Measurements from ENCODE around the gene IL18RAP. TPM values are rescaled to one million over a fixed set of nuclear protein-coding genes. Genes with fewer than 3 reads are reported as not detected.

IL18RAP gene
- total RNA-seq, 4 donors from 2014 or later: 1.9 to 59.9 (median 5.4) TPM

DNA sequence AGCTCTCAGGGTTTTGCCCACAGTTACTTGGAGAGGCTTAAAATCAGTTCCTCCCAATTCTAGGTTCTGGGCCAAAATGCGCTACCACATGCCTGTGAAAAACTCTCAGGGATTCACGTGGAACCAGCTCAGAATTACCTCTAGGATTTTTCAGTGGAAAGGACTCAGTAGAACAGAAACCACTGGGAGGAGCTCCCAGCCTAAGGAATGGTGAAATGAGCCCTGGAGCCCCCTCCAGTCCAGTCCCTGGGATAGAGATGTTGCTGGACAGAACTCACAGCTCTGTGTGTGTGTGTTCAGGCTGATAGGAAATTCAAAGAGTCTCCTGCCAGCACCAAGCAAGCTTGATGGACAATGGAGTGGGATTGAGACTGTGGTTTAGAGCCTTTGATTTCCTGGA is 29.0 kb downstream of the IL18RAP start:
- no peak for ATAC-seq (ENCODE audit: low FRiP score)
- TF ChIP-seq, protein P1, sequence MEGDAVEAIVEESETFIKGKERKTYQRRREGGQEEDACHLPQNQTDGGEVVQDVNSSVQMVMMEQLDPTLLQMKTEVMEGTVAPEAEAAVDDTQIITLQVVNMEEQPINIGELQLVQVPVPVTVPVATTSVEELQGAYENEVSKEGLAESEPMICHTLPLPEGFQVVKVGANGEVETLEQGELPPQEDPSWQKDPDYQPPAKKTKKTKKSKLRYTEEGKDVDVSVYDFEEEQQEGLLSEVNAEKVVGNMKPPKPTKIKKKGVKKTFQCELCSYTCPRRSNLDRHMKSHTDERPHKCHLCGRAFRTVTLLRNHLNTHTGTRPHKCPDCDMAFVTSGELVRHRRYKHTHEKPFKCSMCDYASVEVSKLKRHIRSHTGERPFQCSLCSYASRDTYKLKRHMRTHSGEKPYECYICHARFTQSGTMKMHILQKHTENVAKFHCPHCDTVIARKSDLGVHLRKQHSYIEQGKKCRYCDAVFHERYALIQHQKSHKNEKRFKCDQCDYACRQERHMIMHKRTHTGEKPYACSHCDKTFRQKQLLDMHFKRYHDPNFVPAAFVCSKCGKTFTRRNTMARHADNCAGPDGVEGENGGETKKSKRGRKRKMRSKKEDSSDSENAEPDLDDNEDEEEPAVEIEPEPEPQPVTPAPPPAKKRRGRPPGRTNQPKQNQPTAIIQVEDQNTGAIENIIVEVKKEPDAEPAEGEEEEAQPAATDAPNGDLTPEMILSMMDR (IDR thresholded peaks at IDR 0.05): no peak
- no peak for DNase-seq (ENCODE audit: low spot score)

DNA sequence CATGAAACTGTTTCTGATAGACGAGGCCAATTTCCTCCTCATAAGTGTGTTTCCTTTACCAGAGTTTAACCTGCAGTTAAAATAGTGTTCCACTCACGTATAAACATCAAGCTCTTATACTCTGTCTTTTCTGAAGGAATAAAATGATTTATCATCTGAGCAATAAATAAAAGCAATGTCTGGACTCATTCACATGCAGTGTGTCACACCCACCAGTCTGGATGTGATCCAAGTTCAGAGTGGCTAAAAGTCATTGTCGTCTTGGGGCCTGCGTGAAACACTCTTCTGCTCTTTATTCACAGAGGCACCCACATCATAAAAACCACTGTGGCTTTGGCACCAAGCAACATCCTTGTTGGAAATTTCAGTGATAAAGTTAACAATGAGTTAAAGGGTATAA is 30.5 kb downstream of the IL18RAP start:
- no peak for ATAC-seq (ENCODE audit: low FRiP score)
- DNase-seq (ENCODE audit: low spot score): no peak
- TF ChIP-seq, protein P1 (IDR thresholded peaks at IDR 0.05): no peak

DNA sequence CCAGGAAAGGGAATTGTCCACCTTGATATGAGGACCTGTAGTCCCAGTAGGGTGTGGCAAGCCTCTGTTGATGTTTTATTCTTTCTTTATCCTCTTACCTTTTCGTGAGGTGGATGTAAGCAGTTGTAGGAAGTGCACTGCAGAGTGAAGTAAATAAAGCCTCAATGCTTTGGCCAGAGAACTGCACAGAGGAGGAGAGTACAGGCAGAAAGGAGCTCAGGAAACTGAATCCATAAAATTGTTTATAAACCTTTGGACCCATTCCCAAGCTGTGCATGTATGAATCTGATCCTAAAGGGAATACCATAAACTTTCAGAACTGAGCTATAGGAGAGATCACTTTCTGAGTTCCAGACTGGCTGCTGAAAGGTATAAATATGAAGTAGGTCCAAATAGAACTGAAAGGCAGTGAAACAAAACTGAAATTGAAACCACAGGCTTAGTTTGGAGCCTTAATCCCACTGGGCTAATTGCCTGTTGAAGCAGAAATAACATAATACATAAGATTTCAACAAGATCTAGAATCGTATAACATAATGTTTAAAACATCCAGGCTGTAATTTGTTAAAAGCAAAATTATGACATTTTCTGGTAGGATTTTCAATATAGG is 32.2 kb downstream of the IL18RAP start:
- ATAC-seq (ENCODE audit: low FRiP score): no peak
- DNase-seq (ENCODE audit: low spot score): no peak
- TF ChIP-seq, protein P1 (IDR thresholded peaks at IDR 0.05): no peak

DNA sequence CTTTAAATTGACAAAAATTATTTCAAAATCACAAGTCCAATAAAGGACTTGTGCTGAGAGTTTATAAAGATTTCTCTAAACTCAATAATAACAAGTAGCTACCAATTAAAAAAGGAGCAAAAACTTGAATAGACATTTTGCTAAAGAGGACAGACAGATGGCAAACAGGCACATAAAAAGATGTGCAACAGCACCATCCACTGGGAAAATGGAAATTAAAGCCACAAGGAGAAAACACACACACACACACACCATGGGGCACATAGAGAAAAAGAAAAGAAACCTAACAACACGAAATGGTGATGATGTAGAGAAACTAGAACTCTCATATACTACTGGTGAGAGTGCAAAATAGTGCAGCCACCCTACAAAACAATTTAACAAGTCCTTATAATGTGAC is 37.5 kb downstream of the IL18RAP start:
- DNase-seq (ENCODE audit: low spot score) (no peak), ATAC-seq (ENCODE audit: low FRiP score) (no peak)
- TF ChIP-seq, protein P1 (IDR thresholded peaks at IDR 0.05): no peak

DNA sequence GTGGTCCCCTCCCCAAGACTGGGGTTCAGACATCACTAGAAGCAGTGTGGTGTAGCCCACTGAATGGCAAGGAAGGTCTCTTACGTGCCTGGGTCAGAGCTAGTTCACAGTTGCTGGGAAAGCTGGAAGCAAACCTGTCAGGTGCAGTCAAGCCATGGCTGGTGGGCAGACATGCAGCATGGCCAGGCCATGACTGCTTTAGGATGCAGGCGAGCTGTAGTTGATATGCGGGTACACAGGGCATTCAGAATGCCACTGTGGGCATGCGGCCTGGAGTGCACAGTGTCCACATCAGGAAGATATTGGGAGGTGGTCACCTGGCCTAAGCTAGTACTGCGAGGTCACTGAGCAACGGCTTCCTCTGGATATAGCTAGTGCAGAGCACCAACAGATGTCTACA is 38.2 kb downstream of the IL18RAP start:
- ATAC-seq (ENCODE audit: low FRiP score) (no peak), DNase-seq (ENCODE audit: low spot score) (no peak)
- TF ChIP-seq, protein P1 (IDR thresholded peaks at IDR 0.05): no peak

DNA sequence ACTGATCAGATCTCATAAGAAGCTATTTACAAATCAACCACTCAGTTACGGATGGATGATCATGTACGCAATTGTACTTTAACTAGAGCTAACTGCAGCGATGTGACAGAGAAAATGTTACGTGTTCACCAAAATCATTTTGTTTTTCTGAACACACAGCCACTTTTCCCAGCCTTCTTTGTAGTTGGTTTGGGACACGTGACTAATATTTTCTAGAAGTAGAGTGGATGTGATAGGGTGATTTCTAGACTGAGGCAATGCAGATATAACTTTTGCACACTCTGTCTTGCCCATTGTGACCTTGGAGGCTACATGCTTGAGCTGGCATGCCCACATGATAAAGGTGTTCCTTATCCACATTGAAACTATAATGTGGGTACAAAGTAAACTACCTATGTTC is 40.2 kb downstream of the IL18RAP start:
- TF ChIP-seq, protein P1 (IDR thresholded peaks at IDR 0.05): no peak

DNA sequence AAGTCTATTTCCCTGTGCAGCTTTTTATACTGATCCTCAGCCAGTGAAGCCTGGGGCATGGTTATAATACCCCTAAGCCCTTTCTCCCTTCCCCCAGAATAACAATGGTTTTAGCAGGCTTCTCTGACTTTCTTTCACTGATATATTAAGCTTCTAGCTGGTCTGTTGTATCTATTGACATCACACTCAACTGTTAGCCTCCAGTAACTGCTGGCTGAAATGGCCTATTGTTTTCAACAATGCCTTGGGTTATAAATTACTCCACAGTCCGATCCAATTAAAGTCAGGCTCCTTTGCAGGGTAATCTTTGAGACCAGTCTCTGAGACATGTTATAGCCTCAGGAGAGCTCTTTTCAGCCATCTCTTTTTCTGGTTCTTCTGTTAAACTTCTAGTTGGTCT is 47.2 kb downstream of the IL18RAP start:
- TF ChIP-seq, protein P1 (IDR thresholded peaks at IDR 0.05): no peak
- DNase-seq (ENCODE audit: low spot score) (no peak), ATAC-seq (ENCODE audit: low FRiP score) (no peak)

More for the DNA sequence above, 40.2 kb downstream of the IL18RAP start:
- DNase-seq (ENCODE audit: low spot score): no peak
- no peak for ATAC-seq (ENCODE audit: low FRiP score)

All from omental fat pad (tissue), 4 donors.